Measurements from ENCODE around the gene C1QTNF5.

The C1QTNF5 gene

GRCh38 chr11:119316016-119316728 lies 24.5 kb downstream of the C1QTNF5 start (continued):
- TF ChIP-seq ZNF23 (tag by site-specific recombination; IDR thresholded peaks at IDR 0.05; ENCODE audit: borderline replicate concordance): no peak
- no peak; the same call in 1 of the 2 replicates for TF ChIP-seq ZBTB10 (tag by site-specific recombination; IDR thresholded peaks at IDR 0.05)
- TF ChIP-seq, protein P1, sequence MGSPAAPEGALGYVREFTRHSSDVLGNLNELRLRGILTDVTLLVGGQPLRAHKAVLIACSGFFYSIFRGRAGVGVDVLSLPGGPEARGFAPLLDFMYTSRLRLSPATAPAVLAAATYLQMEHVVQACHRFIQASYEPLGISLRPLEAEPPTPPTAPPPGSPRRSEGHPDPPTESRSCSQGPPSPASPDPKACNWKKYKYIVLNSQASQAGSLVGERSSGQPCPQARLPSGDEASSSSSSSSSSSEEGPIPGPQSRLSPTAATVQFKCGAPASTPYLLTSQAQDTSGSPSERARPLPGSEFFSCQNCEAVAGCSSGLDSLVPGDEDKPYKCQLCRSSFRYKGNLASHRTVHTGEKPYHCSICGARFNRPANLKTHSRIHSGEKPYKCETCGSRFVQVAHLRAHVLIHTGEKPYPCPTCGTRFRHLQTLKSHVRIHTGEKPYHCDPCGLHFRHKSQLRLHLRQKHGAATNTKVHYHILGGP (tag by site-specific recombination; IDR thresholded peaks at IDR 0.05): no peak
- TF ChIP-seq ZNF341 (tag by site-specific recombination; IDR thresholded peaks at IDR 0.05; ENCODE audit: low read depth): peak; percentile 25; the same call in 1 of the 2 replicates
- no peak for TF ChIP-seq ZNF843 (tag by site-specific recombination; IDR thresholded peaks at IDR 0.05)
- TF ChIP-seq ZNF449 (tag by site-specific recombination; IDR thresholded peaks at IDR 0.05): no peak
- no peak for TF ChIP-seq KLF10 (tag by site-specific recombination; IDR thresholded peaks at IDR 0.05)
- no peak for TF ChIP-seq ZNF785 (tag by site-specific recombination; IDR thresholded peaks at IDR 0.05)
- TF ChIP-seq ZNF211 (tag by site-specific recombination; IDR thresholded peaks at IDR 0.05; ENCODE audit: low read depth): no peak
- TF ChIP-seq ZFP3 (tag by site-specific recombination; IDR thresholded peaks at IDR 0.05; ENCODE audit: low read depth): no peak
- TF ChIP-seq KLF16 (tag by site-specific recombination; IDR thresholded peaks at IDR 0.05): peak; percentile 69
- TF ChIP-seq ZNF133 (tag by site-specific recombination; IDR thresholded peaks at IDR 0.05): no peak
- TF ChIP-seq OVOL3 (tag by site-specific recombination; IDR thresholded peaks at IDR 0.05): no peak
- TF ChIP-seq, protein P2, sequence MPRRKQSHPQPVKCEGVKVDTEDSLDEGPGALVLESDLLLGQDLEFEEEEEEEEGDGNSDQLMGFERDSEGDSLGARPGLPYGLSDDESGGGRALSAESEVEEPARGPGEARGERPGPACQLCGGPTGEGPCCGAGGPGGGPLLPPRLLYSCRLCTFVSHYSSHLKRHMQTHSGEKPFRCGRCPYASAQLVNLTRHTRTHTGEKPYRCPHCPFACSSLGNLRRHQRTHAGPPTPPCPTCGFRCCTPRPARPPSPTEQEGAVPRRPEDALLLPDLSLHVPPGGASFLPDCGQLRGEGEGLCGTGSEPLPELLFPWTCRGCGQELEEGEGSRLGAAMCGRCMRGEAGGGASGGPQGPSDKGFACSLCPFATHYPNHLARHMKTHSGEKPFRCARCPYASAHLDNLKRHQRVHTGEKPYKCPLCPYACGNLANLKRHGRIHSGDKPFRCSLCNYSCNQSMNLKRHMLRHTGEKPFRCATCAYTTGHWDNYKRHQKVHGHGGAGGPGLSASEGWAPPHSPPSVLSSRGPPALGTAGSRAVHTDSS (tag by site-specific recombination; IDR thresholded peaks at IDR 0.05): no peak
- no peak for TF ChIP-seq ZNF544 (tag by site-specific recombination; IDR thresholded peaks at IDR 0.05)
- no peak for TF ChIP-seq ZNF146 (tag by site-specific recombination; IDR thresholded peaks at IDR 0.05)

DNA sequence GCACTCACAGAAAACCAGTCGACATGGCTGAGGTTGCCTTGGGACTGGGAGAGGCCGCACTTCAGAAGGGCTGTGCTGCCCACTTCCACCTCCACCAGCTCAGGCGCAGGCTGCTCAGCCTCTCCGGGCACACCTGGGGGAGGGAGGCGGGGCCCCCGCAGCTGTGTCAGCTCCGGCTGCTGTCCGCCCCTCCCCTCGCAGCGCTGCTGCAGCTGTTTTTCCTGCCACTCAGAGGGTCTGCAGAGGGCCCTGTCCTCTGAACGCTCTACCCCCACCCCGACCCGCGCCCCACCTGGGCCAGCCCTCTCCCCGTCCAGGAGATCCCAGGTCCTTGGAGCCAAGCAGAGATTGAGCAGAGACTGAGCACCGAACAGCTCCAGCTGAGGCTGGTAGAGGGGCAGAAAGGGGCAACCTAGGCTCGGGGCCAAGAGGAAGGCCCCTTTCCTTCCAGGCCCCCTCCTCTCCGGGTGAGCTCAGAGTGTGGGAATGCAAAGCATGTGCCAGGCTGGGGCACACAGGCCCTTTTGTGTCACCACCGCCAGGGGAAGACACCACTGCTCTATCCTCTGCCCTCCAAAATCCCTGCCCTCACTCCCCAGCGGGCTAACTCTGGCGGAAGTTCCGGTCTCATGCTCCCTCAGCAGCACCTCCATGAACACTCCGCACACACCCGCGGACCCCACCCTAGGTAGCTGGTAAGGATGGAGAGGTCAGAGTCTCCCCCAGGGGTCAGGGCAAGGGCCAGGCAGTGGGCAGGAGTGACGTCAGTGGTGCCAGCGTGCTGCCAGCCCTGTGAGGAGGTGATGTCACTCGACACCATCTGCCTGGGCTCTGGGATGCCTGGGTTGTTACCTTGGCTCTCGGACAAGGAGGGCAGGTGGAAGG lies 25.3 kb downstream of the C1QTNF5 start:
- Histone ChIP-seq H3K27ac (ENCODE audit: extremely low read depth, low read depth, low read length) (no peak overlapping the region), H3K36me3 (ENCODE audit: control insufficient read depth in 2 of 2, insufficient read depth in 1 of 2, low read length in 2 of 2) (peaks cover 0 to 38% of the 10 kb centered on the region in 2 experiments; a peak in 1 of 3 replicates), H3K9me3 (ENCODE audit: control insufficient read depth, insufficient read depth, low read depth, low read length) (no peaks in the 10 kb centered on the region), H3K4me3 (ENCODE audit: low read depth, low read length) (peak overlapping the region; percentile 67), H3K4me1 (ENCODE audit: control insufficient read depth, insufficient read depth, low read length) (no peaks in the 10 kb centered on the region)
- ChIA-PET CTCF (interaction anchor here (1.1 to 15.8 kb wide), 5 partner anchors 8 to 160 kb away, joined by 3 to 151 read pairs (median 4); partner anchors contain the start of gene C1QTNF5), POLR2A (interaction anchor here (0.5 to 4.4 kb wide), 10 partner anchors 7 to 279 kb away, joined by 3 to 35 read pairs (median 5); partner anchors contain the start of genes CBL and HINFP)
- TF ChIP-seq, protein P3, sequence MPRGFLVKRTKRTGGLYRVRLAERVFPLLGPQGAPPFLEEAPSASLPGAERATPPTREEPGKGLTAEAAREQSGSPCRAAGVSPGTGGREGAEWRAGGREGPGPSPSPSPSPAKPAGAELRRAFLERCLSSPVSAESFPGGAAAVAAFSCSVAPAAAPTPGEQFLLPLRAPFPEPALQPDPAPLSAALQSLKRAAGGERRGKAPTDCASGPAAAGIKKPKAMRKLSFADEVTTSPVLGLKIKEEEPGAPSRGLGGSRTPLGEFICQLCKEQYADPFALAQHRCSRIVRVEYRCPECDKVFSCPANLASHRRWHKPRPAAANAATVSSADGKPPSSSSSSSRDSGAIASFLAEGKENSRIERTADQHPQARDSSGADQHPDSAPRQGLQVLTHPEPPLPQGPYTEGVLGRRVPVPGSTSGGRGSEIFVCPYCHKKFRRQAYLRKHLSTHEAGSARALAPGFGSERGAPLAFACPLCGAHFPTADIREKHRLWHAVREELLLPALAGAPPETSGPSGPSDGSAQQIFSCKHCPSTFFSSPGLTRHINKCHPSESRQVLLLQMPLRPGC (tag by site-specific recombination; IDR thresholded peaks at IDR 0.05): no peak
- peak; percentile 16; the same call in 1 of the 2 replicates for TF ChIP-seq BCL11A (tag by site-specific recombination; IDR thresholded peaks at IDR 0.05; ENCODE audit: low read depth)
- peak; percentile 37; the same call in 1 of the 2 replicates for TF ChIP-seq ZNF341 (tag by site-specific recombination; IDR thresholded peaks at IDR 0.05; ENCODE audit: low read depth)
- TF ChIP-seq ZBTB48 (tag by site-specific recombination; IDR thresholded peaks at IDR 0.05): peak; percentile 40; the same call in 1 of the 2 replicates
- TF ChIP-seq HIC1 (tag by site-specific recombination; IDR thresholded peaks at IDR 0.05): peak; percentile 46; the same call in 1 of the 2 replicates
- no peak for TF ChIP-seq KLF1 (tag by site-specific recombination; IDR thresholded peaks at IDR 0.05)
